HEK293 (cell line): ENCODE measurements around the gene ADIPOR2.

Source experiments
- BCL11A ChIP-seq: fragments of 450-650 bp; formaldehyde crosslinking; IDR thresholded peaks from 2 replicates; pipeline ENCODE4 v1.5.1; 2016; ENCODE audit warnings: low read depth, missing biosample characterization, missing genetic modification characterization
- HOXA7 ChIP-seq: sonication (generic); formaldehyde crosslinking; IDR thresholded peaks from 2 replicates; pipeline ENCODE4 v1.8.1; 2022; ENCODE audit warnings: missing genetic modification reagents, borderline replicate concordance
- KLF16 ChIP-seq: fragments of 450-650 bp; formaldehyde crosslinking; IDR thresholded peaks from 2 replicates; pipeline ENCODE4 v1.5.1; 2017; ENCODE audit warnings: missing biosample characterization, missing genetic modification characterization
- SP2 ChIP-seq: fragments of 450-650 bp; formaldehyde crosslinking; IDR thresholded peaks from 2 replicates; pipeline ENCODE4 v1.5.1; 2016; ENCODE audit warnings: missing biosample characterization, missing genetic modification characterization
- YY1 ChIP-seq: fragments of 450-650 bp; formaldehyde crosslinking; IDR thresholded peaks from 2 replicates; pipeline ENCODE4 v1.5.1; 2018; ENCODE audit warnings: missing biosample characterization, missing genetic modification characterization
- ZNF114 ChIP-seq: fragments of 450-650 bp; formaldehyde crosslinking; IDR thresholded peaks from 2 replicates; pipeline ENCODE4 v1.5.0; 2017; ENCODE audit warnings: missing biosample characterization, missing genetic modification characterization
- ZNF221 ChIP-seq: fragments of 450-650 bp; formaldehyde crosslinking; IDR thresholded peaks from 2 replicates; pipeline ENCODE4 v1.5.1; 2017; ENCODE audit warnings: missing biosample characterization, missing genetic modification characterization, borderline replicate concordance
- ZNF324 ChIP-seq: fragments of 450-650 bp; formaldehyde crosslinking; IDR thresholded peaks from 2 replicates; pipeline ENCODE4 v1.5.1; 2016; ENCODE audit warnings: missing biosample characterization, missing genetic modification characterization
- ZNF529 ChIP-seq: fragments of 450-650 bp; formaldehyde crosslinking; IDR thresholded peaks from 2 replicates; pipeline ENCODE4 v1.5.1; 2017; ENCODE audit warnings: missing genetic modification characterization, missing biosample characterization; ENCODE audit not compliant: insufficient replicate concordance
- ZNF621 ChIP-seq: fragments of 450-650 bp; formaldehyde crosslinking; IDR thresholded peaks from 2 replicates; pipeline ENCODE4 v1.5.1; 2017; ENCODE audit warnings: missing biosample characterization, missing genetic modification characterization
- ZNF777 ChIP-seq: fragments of 450-650 bp; formaldehyde crosslinking; IDR thresholded peaks from 2 replicates; pipeline ENCODE4 v1.5.1; 2017; ENCODE audit warnings: missing biosample characterization, missing genetic modification characterization, borderline replicate concordance
- TF ChIP-seq, protein P1 (sequence below): fragments of 450-650 bp; formaldehyde crosslinking; IDR thresholded peaks from 2 replicates; pipeline ENCODE4 v1.5.1; 2016; ENCODE audit warnings: missing biosample characterization, missing genetic modification characterization
- TF ChIP-seq, protein P2 (sequence below): sonication (generic); formaldehyde crosslinking; IDR thresholded peaks from 2 replicates; pipeline ENCODE4 v1.8.1; 2022; ENCODE audit warnings: mild to moderate bottlenecking, moderate library complexity, missing genetic modification reagents
- TF ChIP-seq, protein P3 (sequence below): fragments of 450-650 bp; formaldehyde crosslinking; IDR thresholded peaks from 2 replicates; pipeline ENCODE4 v1.5.1; 2016; ENCODE audit warnings: missing biosample characterization, missing genetic modification characterization

DNA sequence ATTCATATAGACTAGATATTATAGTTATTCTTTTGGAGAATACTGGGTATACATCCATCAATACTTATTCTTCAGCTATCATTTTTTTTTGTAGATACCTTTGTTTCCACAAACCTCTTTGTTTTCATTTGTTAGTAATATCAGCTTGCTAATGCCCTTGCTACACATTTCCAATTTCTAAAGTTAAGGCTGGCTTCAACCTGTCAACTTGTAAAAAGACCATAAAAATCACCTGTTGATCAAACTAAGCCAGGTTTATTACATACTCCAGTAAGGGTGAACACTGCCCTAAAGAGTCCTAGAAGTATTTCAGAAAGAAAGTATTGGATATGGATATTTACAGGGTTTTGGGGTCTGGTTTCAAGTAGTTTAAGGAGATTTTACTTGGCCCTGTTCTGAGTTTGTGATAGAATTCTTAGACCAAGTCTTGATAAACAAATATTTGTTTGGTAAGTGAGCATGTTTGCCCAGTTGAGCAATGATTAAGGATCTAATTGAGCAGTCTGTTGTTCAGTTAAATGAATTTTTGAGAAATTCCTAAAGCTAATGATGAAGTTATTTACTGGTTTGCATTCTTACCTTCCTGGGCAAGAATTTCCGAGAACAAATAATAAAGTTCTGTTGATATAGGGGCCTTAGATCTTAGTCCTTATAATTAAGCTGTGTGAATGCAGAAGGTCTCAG lies 76.7 kb downstream of the ADIPOR2 start:
- TF ChIP-seq SP2 (tag by site-specific recombination): no peak
- no peak for TF ChIP-seq ZNF529
- no peak for TF ChIP-seq ZNF221 (tag by site-specific recombination)
- TF ChIP-seq, protein P1, sequence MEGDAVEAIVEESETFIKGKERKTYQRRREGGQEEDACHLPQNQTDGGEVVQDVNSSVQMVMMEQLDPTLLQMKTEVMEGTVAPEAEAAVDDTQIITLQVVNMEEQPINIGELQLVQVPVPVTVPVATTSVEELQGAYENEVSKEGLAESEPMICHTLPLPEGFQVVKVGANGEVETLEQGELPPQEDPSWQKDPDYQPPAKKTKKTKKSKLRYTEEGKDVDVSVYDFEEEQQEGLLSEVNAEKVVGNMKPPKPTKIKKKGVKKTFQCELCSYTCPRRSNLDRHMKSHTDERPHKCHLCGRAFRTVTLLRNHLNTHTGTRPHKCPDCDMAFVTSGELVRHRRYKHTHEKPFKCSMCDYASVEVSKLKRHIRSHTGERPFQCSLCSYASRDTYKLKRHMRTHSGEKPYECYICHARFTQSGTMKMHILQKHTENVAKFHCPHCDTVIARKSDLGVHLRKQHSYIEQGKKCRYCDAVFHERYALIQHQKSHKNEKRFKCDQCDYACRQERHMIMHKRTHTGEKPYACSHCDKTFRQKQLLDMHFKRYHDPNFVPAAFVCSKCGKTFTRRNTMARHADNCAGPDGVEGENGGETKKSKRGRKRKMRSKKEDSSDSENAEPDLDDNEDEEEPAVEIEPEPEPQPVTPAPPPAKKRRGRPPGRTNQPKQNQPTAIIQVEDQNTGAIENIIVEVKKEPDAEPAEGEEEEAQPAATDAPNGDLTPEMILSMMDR: no peak
- TF ChIP-seq KLF16: no peak
- no peak for TF ChIP-seq ZNF777 (tag by site-specific recombination)
- TF ChIP-seq, protein P2, sequence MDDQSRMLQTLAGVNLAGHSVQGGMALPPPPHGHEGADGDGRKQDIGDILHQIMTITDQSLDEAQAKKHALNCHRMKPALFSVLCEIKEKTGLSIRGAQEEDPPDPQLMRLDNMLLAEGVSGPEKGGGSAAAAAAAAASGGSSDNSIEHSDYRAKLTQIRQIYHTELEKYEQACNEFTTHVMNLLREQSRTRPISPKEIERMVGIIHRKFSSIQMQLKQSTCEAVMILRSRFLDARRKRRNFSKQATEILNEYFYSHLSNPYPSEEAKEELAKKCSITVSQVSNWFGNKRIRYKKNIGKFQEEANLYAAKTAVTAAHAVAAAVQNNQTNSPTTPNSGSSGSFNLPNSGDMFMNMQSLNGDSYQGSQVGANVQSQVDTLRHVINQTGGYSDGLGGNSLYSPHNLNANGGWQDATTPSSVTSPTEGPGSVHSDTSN: no peak
- no peak for TF ChIP-seq YY1 (tag by site-specific recombination)
- TF ChIP-seq ZNF621 (tag by site-specific recombination): no peak
- TF ChIP-seq HOXA7 (CRISPR knock-in tag): no peak
- TF ChIP-seq BCL11A (tag by site-specific recombination): no peak
- TF ChIP-seq, protein P3, sequence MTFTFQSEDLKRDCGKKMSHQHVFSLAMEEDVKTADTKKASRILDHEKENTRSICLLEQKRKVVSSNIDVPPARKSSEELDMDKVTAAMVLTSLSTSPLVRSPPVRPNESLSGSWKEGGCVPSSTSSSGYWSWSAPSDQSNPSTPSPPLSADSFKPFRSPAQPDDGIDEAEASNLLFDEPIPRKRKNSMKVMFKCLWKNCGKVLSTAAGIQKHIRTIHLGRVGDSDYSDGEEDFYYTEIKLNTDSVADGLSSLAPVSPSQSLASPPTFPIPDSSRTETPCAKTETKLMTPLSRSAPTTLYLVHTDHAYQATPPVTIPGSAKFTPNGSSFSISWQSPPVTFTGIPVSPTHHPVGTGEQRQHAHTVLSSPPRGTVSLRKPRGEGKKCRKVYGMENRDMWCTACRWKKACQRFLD (tag by site-specific recombination): no peak
- no peak for TF ChIP-seq ZNF324
- no peak for TF ChIP-seq ZNF114 (tag by site-specific recombination)
